ENCODE results near the gene RND1. TPM values are rescaled to one million over a fixed set of nuclear protein-coding genes. Genes with fewer than 3 reads are reported as not detected.

The RND1 gene
- total RNA-seq, 2 donors from 2014 or later: 0.29 to 0.32 TPM

- peak; percentile 90 for DNase-seq (ENCODE audit: low spot score)
- intact Hi-C loops (cut with DNase I): no loop called here
Observed at GRCh38 chr12:48815126-48816110, 50.3 kb downstream of the RND1 start.

GRCh38 chr12:48814262-48815125 is 51.2 kb downstream of the RND1 start:
- peak; percentile 96 for DNase-seq (ENCODE audit: low spot score)
- intact Hi-C loops (cut with DNase I): no loop called here

GRCh38 chr12:48813465-48814261 is 52.0 kb downstream of the RND1 start:
- intact Hi-C loops (cut with DNase I): no loop called here
- DNase-seq (ENCODE audit: low spot score): no peak

GRCh38 chr12:48812389-48812788 is 53.3 kb downstream of the RND1 start:
- no peak for DNase-seq (ENCODE audit: low spot score)
- intact Hi-C loops (cut with DNase I): no loop called here

GRCh38 chr12:48811437-48812090 is 54.1 kb downstream of the RND1 start:
- DNase-seq (ENCODE audit: low spot score): no peak
- intact Hi-C loops (cut with DNase I): no loop called here

GRCh38 chr12:48810903-48811431 is 54.7 kb downstream of the RND1 start:
- intact Hi-C loops (cut with DNase I): no loop called here
- DNase-seq (ENCODE audit: low spot score): no peak

- DNase-seq (ENCODE audit: low spot score): no peak
- intact Hi-C loops (cut with DNase I): no loop called here
Observed at GRCh38 chr12:48807981-48808380, 57.7 kb downstream of the RND1 start.

Other genes starting within 250 kb of the RND1 start
- 10 to 100 TPM; 21.1 to 24.0 TPM for gene KANSL2, start 183.6 kb downstream of the RND1 start, total RNA-seq
- 10 to 100 TPM; 25.9 to 26.7 TPM for gene CCNT1, start 149.2 kb downstream of the RND1 start, total RNA-seq
- gene ADCY6, start 76.8 kb downstream of the RND1 start, total RNA-seq: 10 to 100 TPM; 31.6 to 39.2 TPM
- gene CACNB3, start 47.4 kb downstream of the RND1 start, total RNA-seq: 10 to 100 TPM; 11.8 to 23.8 TPM
- 10 to 100 TPM; 40.7 to 48.6 TPM for gene DDX23, start 13.7 kb downstream of the RND1 start, total RNA-seq
- 10 to 100 TPM; 26.9 to 34.2 TPM for gene FKBP11, start 59.6 kb upstream of the RND1 start, total RNA-seq
- gene ARF3, start 91.6 kb upstream of the RND1 start, total RNA-seq: 100 to 1,000 TPM; 127 to 130 TPM
- 1 to 10 TPM in 1 of 2 donors, under 1 TPM in 1; 0.33 to 4.0 TPM for gene WNT10B, start 105.9 kb upstream of the RND1 start, total RNA-seq
- not detected for gene WNT1, start 112.5 kb upstream of the RND1 start, total RNA-seq
- gene DDN, start 133.5 kb upstream of the RND1 start, total RNA-seq: not detected
- 10 to 100 TPM; 52.2 to 57.3 TPM for gene PRKAG1, start 152.9 kb upstream of the RND1 start, total RNA-seq
- gene KMT2D, start 194.9 kb upstream of the RND1 start, total RNA-seq: 10 to 100 TPM; 59.5 to 63.3 TPM
- gene RHEBL1, start 204.1 kb upstream of the RND1 start, total RNA-seq: under 1 TPM in 1 of 2 donors, not detected in 1; 0.38 TPM
- gene DHH, start 228.9 kb upstream of the RND1 start, total RNA-seq: 1 to 10 TPM in 1 of 2 donors, under 1 TPM in 1; 0.93 to 2.7 TPM
- gene LMBR1L, start 245.0 kb upstream of the RND1 start, total RNA-seq: 10 to 100 TPM; 37.7 to 40.8 TPM